Stomach (tissue), 9 donors: ENCODE measurements around the gene IRF4. TPM values are rescaled to one million over a fixed set of nuclear protein-coding genes. Genes with fewer than 3 reads are reported as not detected.

Experiments
- DNase-seq, 2 donors: peaks; one replicate each; pipeline versions ENCODE4 v3.0.0 to v3.0.0-alpha.2; 2013 to 2019
- H3K27ac ChIP-seq, 5 donors: fragments of 200-600 bp in 4 of 5; sonication (generic) in 4 of 5; one replicate each; pipeline ENCODE4 v1.5.1; 2013 to 2019; ENCODE audit warnings: mild to moderate bottlenecking in 1 of 5, moderate library complexity in 1 of 5
- H3K27me3 ChIP-seq, 3 donors: fragments of 200-600 bp; sonication (generic); one replicate each; pipeline ENCODE4 v1.5.1; 2017 to 2019; ENCODE audit warnings: mixed run types in 1 of 3
- H3K36me3 ChIP-seq, 4 donors: fragments of 200-600 bp; sonication (generic); 1 replicate in 3 of 4; 2 replicates in 1 of 4; pipeline ENCODE4 v1.5.1; 2016 to 2019
- H3K4me1 ChIP-seq, 4 donors: fragments of 200-600 bp; sonication (generic); one replicate each; pipeline ENCODE4 v1.5.1; 2016 to 2019
- H3K4me3 ChIP-seq, 4 donors: fragments of 200-600 bp; sonication (generic) in 3 of 4; one replicate each; pipeline ENCODE4 v1.5.1; 2016 to 2019; ENCODE audit warnings: mild to moderate bottlenecking in 1 of 4
- H3K9me3 ChIP-seq, 4 donors: fragments of 200-600 bp; sonication (generic); one replicate each; pipeline ENCODE4 v1.5.1; 2016 to 2019
- EP300 ChIP-seq: sonication (generic); formaldehyde crosslinking; IDR thresholded peaks from one replicate; pipeline ENCODE4 v1.6.1; 2017; ENCODE audit warnings: antibody characterized with exemption
- POLR2A ChIP-seq, 4 donors: fragments of 450-650 bp; IDR thresholded peaks; one replicate each; pipeline ENCODE4 v1.6.1; 2016; ENCODE audit warnings: antibody characterized with exemption in 4 of 4, control low read depth in 2 of 4, mild to moderate bottlenecking in 1 of 4, moderate library complexity in 1 of 4
- POLR2AphosphoS5 ChIP-seq, 3 donors: sonication (generic); formaldehyde crosslinking; IDR thresholded peaks; one replicate each; pipeline ENCODE4 v1.6.1; 2016; ENCODE audit warnings: antibody characterized with exemption in 3 of 3
- WGBS, 5 donors: extraction: QIAGEN DNeasy Blood & Tissue Kit in 3 of 5; methylation state at CpG; one replicate each; pipeline versions ENCODE4 v1.1.5 to v1.1.7; 2013 to 2018; 5-methylcytosine and 5-hydroxymethylcytosine counted together
- intact Hi-C: fragments of 100-400 bp; cut with DNase I; formaldehyde crosslinking; loops from one replicate; pipeline ENCODE4 v1.15.1; 2023; ENCODE audit warnings: low total_unique reads
- polyA plus RNA-seq, 3 donors: library from polyadenylated mRNA; stranded (reverse); fragments of 200-250 nt; gene quantifications; one replicate each; pipeline ENCODE4 v1.2.3, GENCODE V29; 2013
- total RNA-seq, 5 donors: library from RNA; depleted of rRNA; stranded (reverse); fragments of >200 nt; gene quantifications; one replicate each; pipeline versions ENCODE4 v1.1.0 to v1.2.3, GENCODE V29; 2014 to 2016
- TF ChIP-seq, protein P1 (sequence below), 7 experiments: fragments of 450-650 bp in 4 of 7; fragments of 200-600 bp in 3 of 7; sonication (generic) in 3 of 7; IDR thresholded peaks; one replicate each; pipeline ENCODE4 v1.5.1; 2016 to 2019; ENCODE audit warnings: antibody characterized with exemption in 7 of 7, control low read depth in 2 of 7, mild to moderate bottlenecking in 1 of 7
- donor health status: healthy with polysubstance abuse.
- donor health status: Bipolar disorder and iron deficiency.
- donor health status: healthy.

The IRF4 gene
- total and polyA plus RNA-seq, 8 donors = 0.48 to 7.0 (median 2.6) TPM; not detected in 1

DNA sequence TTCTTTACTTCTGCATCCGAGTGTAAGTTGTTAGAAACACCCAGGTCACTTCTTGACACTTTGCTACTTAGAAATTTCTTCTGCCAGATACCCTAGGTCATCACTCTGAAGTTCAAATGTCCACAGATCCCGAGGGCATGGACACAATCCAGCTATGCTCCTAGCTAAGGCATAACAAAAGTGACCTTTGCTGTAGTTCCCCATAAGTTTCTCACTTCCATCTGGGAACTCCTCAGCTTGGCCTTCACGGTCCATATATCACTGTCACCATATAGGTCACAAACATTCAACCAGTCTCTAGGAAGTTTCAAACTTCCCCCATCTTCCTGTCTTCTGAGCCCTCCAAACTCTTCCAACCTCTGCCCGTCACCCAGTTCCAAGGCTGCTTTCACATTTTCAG is 65.3 kb downstream of the IRF4 start:
- no peaks in the 10 kb centered on the region for H3K36me3 ChIP-seq
- WGBS, 5 donors = 79 to 84% (median 79%) methylated on average over 4 of the region's 4 CpGs
- H3K27ac ChIP-seq = no peak overlapping the region
- peaks cover 0 to 6% (median 0%) of the 10 kb centered on the region in 4 donors for H3K4me1 ChIP-seq
- H3K9me3 ChIP-seq = no peaks in the 10 kb centered on the region
- no peak overlapping the region for H3K4me3 ChIP-seq
- intact Hi-C loops = no loop called here
- TF ChIP-seq, protein P1, sequence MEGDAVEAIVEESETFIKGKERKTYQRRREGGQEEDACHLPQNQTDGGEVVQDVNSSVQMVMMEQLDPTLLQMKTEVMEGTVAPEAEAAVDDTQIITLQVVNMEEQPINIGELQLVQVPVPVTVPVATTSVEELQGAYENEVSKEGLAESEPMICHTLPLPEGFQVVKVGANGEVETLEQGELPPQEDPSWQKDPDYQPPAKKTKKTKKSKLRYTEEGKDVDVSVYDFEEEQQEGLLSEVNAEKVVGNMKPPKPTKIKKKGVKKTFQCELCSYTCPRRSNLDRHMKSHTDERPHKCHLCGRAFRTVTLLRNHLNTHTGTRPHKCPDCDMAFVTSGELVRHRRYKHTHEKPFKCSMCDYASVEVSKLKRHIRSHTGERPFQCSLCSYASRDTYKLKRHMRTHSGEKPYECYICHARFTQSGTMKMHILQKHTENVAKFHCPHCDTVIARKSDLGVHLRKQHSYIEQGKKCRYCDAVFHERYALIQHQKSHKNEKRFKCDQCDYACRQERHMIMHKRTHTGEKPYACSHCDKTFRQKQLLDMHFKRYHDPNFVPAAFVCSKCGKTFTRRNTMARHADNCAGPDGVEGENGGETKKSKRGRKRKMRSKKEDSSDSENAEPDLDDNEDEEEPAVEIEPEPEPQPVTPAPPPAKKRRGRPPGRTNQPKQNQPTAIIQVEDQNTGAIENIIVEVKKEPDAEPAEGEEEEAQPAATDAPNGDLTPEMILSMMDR (IDR thresholded peaks at IDR 0.05) = no peak
- no peak for TF ChIP-seq POLR2A (IDR thresholded peaks at IDR 0.05)
- TF ChIP-seq EP300 = no peak
- TF ChIP-seq POLR2AphosphoS5 (IDR thresholded peaks at IDR 0.05) = no peak
- H3K27me3 ChIP-seq = peaks cover 0 to under 1% (median 0%) of the 10 kb centered on the region in 3 donors
- no peak for DNase-seq

Other genes with a start within 250 kb of the IRF4 start
- gene DUSP22, start 99.3 kb upstream of the IRF4 start, total RNA-seq = 100 to 1,000 TPM in 1 of 5 donors, 10 to 100 TPM in 4; 15.6 to 338 (median 31.2) TPM
- gene DUSP22, start 99.3 kb upstream of the IRF4 start, polyA plus RNA-seq = 10 to 100 TPM; 33.9 to 43.7 (median 35.7) TPM